Stimulated activated effector memory CD8-positive, alpha-beta T cell treated with anti-CD3 and anti-CD28 coated beads, Interleukin-12 subunit alpha, Interleukin-12 subunit beta, amount 100 ng/mL, for 72 hours (primary cell): Measurements from ENCODE around the gene ST6GALNAC3.

Experiments used
- ATAC-seq: fragments of 150-1000 bp; cut with Tn5 transposase; 2 replicates; pipeline ENCODE4 v1.10.0; 2021
- DNase-seq, 2 donors: peaks; one replicate each; pipeline ENCODE4 v3.0.0; 2021 to 2022; ENCODE audit warnings: low spot score in 2 of 2
- H3K27ac Mint-ChIP-seq: one replicate; pipeline ENCODE4 v1.8.0; 2022; ENCODE audit warnings: mild to moderate bottlenecking, mixed read lengths
- H3K36me3 Mint-ChIP-seq: one replicate; pipeline ENCODE4 v1.8.0; 2022; ENCODE audit warnings: mild to moderate bottlenecking, mixed read lengths
- H3K4me1 Mint-ChIP-seq: one replicate; pipeline ENCODE4 v1.8.0; 2022; ENCODE audit warnings: mixed read lengths
- H3K4me3 Mint-ChIP-seq: one replicate; pipeline ENCODE4 v1.8.0; 2022; ENCODE audit warnings: mild to moderate bottlenecking, mixed read lengths
- H3K9me3 Mint-ChIP-seq: one replicate; pipeline ENCODE4 v1.8.0; 2022; ENCODE audit warnings: mixed read lengths

The ST6GALNAC3 gene

GRCh38 chr1:76418531-76418930 is 344.0 kb downstream of the ST6GALNAC3 start:
- no peak overlapping the region for H3K27ac Mint-ChIP-seq
- H3K36me3 Mint-ChIP-seq = no peaks in the 10 kb centered on the region
- ATAC-seq = no peak
- no peaks in the 10 kb centered on the region for H3K4me1 Mint-ChIP-seq
- no peak overlapping the region for H3K4me3 Mint-ChIP-seq
- DNase-seq = no peak
- H3K9me3 Mint-ChIP-seq = no peaks in the 10 kb centered on the region

GRCh38 chr1:76419603-76420002 is 345.1 kb downstream of the ST6GALNAC3 start:
- no peak for ATAC-seq
- Mint-ChIP-seq H3K4me3 (no peak overlapping the region), H3K36me3 (no peaks in the 10 kb centered on the region), H3K9me3 (no peaks in the 10 kb centered on the region), H3K27ac (no peak overlapping the region), H3K4me1 (no peaks in the 10 kb centered on the region)
- no peak for DNase-seq

DNA sequence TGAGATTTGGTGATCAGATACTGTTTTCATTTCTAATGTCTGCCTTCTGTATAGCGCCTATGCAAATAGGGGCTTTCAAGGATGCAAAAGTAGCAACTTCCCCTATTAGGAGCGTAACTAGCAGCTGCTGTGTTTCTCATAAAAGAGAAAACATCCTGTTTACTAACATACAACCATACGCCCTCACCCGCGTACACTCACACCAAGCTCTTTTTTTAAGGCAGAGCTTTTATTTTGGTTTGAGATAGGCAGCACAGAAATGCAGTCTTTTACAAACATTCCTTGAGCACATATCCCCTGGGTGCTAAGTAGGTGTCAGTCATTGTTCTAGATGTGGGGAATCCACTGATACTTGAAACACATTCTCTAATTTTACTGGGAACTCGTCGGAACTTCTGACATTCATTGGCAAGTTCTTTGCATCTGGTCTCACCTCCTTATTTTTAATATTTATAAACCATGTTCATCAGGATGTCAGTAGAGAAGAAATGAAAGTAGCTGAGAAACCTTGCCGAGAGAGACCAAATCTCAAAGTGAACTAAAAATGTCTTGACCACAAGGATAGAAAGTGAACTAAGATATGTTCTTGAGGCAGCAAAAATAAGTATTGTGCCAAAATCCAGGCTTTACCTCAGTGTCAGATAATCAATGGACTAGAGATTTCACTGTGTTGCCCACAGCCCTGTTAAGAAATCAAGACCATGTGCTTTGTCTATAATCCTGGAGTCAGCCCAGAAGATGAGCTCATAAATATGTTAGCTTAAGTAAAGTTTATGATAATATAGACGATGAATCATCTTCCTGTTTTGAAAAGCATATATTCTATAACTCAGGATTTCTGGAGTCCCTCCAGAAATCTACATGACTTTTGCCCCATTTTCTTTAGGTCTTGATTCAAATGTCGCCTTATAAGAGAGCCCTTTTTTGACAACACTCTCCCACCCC is 350.9 kb downstream of the ST6GALNAC3 start:
- Mint-ChIP-seq H3K4me1 (no peaks in the 10 kb centered on the region), H3K9me3 (peaks cover 6% of the 10 kb centered on the region), H3K27ac (no peak overlapping the region), H3K4me3 (no peak overlapping the region), H3K36me3 (no peaks in the 10 kb centered on the region)
- no peak for DNase-seq
- no peak for ATAC-seq

DNA sequence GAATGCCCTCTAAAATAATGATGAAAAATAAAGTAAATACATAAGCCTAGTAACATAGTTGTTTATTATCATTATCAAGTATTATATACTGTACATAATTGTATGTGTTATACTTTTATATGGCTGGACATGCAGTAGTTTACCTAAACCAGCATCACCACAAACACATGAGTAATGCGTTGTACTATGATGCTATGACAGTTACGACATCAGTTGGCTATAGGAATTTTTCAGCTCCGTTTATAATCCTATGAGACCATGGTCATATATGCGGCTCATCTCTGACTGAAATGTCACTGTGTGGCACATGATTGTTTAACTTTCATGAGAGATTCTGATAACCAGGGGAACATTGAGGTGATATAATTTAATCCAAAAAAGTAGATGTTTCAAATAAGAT is 352.1 kb downstream of the ST6GALNAC3 start:
- H3K36me3 Mint-ChIP-seq = no peaks in the 10 kb centered on the region
- H3K9me3 Mint-ChIP-seq = peaks cover 9% of the 10 kb centered on the region
- H3K4me3 Mint-ChIP-seq = no peak overlapping the region
- H3K4me1 Mint-ChIP-seq = no peaks in the 10 kb centered on the region
- no peak for DNase-seq
- ATAC-seq = no peak
- no peak overlapping the region for H3K27ac Mint-ChIP-seq

GRCh38 chr1:76428028-76428427 is 353.5 kb downstream of the ST6GALNAC3 start:
- Mint-ChIP-seq H3K4me1 (no peaks in the 10 kb centered on the region), H3K36me3 (no peaks in the 10 kb centered on the region), H3K27ac (no peak overlapping the region), H3K9me3 (peaks cover 9% of the 10 kb centered on the region), H3K4me3 (no peak overlapping the region)
- DNase-seq (no peak), ATAC-seq (no peak)

- ATAC-seq (no peak), DNase-seq (no peak)
- Mint-ChIP-seq H3K4me1 (no peaks in the 10 kb centered on the region), H3K36me3 (no peaks in the 10 kb centered on the region), H3K9me3 (peaks cover 9% of the 10 kb centered on the region), H3K27ac (no peak overlapping the region), H3K4me3 (no peak overlapping the region)
These were observed 356.0 kb downstream of the ST6GALNAC3 start for GRCh38 chr1:76430531-76430930.

DNA sequence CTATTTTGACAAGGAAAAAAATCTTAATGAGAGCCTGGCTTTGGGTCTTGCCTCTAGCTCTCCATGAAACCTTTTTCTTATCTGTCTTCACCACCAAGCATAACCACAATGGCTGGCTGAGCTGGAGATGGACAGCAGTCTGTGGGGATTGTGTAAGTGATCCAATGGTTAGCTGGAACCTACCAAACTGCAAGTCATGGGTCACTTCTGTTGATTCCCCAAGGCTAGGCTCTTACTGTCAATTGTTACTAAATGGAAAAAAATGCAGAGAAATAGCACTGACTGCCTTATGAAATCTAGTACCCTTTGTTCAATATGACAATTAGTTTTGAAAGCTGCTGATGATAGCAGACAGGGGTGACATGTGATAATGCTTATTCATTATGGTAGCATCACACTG is 359.0 kb downstream of the ST6GALNAC3 start:
- no peak overlapping the region for H3K4me3 Mint-ChIP-seq
- no peaks in the 10 kb centered on the region for H3K4me1 Mint-ChIP-seq
- DNase-seq (no peak), ATAC-seq (no peak)
- no peak overlapping the region for H3K27ac Mint-ChIP-seq
- H3K36me3 Mint-ChIP-seq = no peaks in the 10 kb centered on the region
- peaks cover 4% of the 10 kb centered on the region for H3K9me3 Mint-ChIP-seq

GRCh38 chr1:76443217-76443616 is 368.7 kb downstream of the ST6GALNAC3 start:
- Mint-ChIP-seq H3K36me3 (no peaks in the 10 kb centered on the region), H3K4me1 (no peaks in the 10 kb centered on the region), H3K27ac (no peak overlapping the region), H3K4me3 (no peak overlapping the region), H3K9me3 (peaks cover 3% of the 10 kb centered on the region)
- no peak for ATAC-seq
- DNase-seq = no peak

DNA sequence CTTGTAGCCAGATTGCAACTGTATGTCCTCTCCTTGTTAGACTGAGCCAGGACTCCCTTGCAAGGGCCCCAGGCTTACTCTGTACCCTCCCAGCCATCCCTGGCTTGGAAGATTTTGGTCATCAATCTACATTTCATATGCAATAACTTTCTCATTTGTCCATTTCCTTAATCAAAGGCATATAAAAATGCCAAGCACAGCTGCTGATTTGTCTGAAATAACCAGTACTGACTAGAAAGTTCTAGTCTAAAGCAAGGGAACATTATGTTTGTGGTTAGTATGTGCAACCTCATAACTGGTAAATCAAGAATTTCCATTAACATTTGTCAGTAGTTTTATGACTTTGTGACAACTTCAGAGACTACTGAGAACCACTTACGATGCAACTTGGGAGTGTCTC is 370.2 kb downstream of the ST6GALNAC3 start:
- Mint-ChIP-seq H3K27ac (no peak overlapping the region), H3K9me3 (no peaks in the 10 kb centered on the region), H3K4me1 (no peaks in the 10 kb centered on the region), H3K4me3 (no peak overlapping the region), H3K36me3 (no peaks in the 10 kb centered on the region)
- ATAC-seq (no peak), DNase-seq (no peak)

- H3K27ac Mint-ChIP-seq = no peak overlapping the region
These were observed 375.7 kb downstream of the ST6GALNAC3 start for GRCh38 chr1:76450229-76450628.

GRCh38 chr1:76463278-76463677 is 388.7 kb downstream of the ST6GALNAC3 start:
- Mint-ChIP-seq H3K27ac (no peak overlapping the region), H3K9me3 (no peaks in the 10 kb centered on the region), H3K4me1 (no peaks in the 10 kb centered on the region), H3K36me3 (no peaks in the 10 kb centered on the region), H3K4me3 (no peak overlapping the region)
- DNase-seq = no peak
- peak; percentile 59 for ATAC-seq

More at GRCh38 chr1:76450229-76450628, 375.7 kb downstream of the ST6GALNAC3 start:
- Mint-ChIP-seq H3K9me3 (peaks cover 7% of the 10 kb centered on the region), H3K4me1 (no peaks in the 10 kb centered on the region), H3K36me3 (no peaks in the 10 kb centered on the region), H3K4me3 (no peak overlapping the region)
- DNase-seq (no peak), ATAC-seq (no peak)

GRCh38 chr1:76463849-76464248 is 389.3 kb downstream of the ST6GALNAC3 start:
- Mint-ChIP-seq H3K4me1 (no peaks in the 10 kb centered on the region), H3K27ac (no peak overlapping the region), H3K4me3 (no peak overlapping the region), H3K36me3 (no peaks in the 10 kb centered on the region), H3K9me3 (no peaks in the 10 kb centered on the region)
- peak; percentile 42 for ATAC-seq
- DNase-seq = peak in 1 of 2 donors; percentile 49

- Mint-ChIP-seq H3K4me1 (no peaks in the 10 kb centered on the region), H3K9me3 (no peaks in the 10 kb centered on the region), H3K36me3 (no peaks in the 10 kb centered on the region), H3K4me3 (no peak overlapping the region), H3K27ac (no peak overlapping the region)
- DNase-seq = no peak
- no peak for ATAC-seq
These were observed 390.5 kb downstream of the ST6GALNAC3 start for GRCh38 chr1:76465030-76465429.

DNA sequence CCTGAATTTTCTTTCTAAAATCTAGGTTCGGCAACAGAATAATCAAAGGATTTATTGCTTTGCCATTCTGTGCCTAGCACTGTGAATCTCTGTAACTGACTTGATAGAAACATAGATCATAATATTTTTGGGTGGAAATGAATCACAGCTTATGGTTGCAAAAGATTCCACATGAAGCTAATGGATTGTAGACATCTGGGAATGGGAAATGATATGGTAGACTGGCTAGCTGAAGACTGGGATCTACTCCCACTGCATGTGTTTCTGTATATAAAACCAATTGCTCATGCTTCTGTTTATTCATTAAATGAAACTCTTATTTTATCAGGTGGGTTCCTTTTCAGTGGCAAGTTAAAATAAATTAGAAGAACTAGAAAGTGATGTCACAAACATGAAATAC is 395.6 kb downstream of the ST6GALNAC3 start:
- Mint-ChIP-seq H3K4me3 (no peak overlapping the region), H3K9me3 (peaks cover 3% of the 10 kb centered on the region), H3K4me1 (no peaks in the 10 kb centered on the region), H3K36me3 (no peaks in the 10 kb centered on the region), H3K27ac (no peak overlapping the region)
- no peak for DNase-seq
- ATAC-seq = no peak

- DNase-seq (no peak), ATAC-seq (no peak)
- Mint-ChIP-seq H3K27ac (no peak overlapping the region), H3K4me1 (no peaks in the 10 kb centered on the region), H3K4me3 (no peak overlapping the region), H3K36me3 (no peaks in the 10 kb centered on the region), H3K9me3 (peaks cover 3% of the 10 kb centered on the region)
These were observed 397.0 kb downstream of the ST6GALNAC3 start for GRCh38 chr1:76471536-76471935.

DNA sequence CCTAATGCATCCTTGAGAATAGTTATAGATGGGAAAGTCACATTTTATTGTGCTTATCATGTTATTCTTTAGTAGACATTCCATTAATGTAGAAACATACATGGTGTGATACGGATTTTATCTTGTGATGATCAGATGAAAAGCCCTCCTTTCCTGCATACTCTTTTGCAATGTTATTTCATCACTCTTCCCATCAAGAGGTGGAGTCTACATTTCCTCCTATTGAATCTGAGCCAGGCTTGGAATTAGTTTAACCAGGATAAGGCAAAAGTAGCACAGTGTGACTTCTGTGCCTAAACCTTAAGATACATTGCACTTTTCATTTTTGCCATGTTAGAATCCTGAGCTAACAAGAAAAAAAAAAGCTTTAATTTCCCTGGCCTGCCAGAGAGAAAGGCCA is 399.0 kb downstream of the ST6GALNAC3 start:
- peaks cover 3% of the 10 kb centered on the region for H3K9me3 Mint-ChIP-seq
- H3K36me3 Mint-ChIP-seq = no peaks in the 10 kb centered on the region
- no peaks in the 10 kb centered on the region for H3K4me1 Mint-ChIP-seq

More for the DNA sequence above, 399.0 kb downstream of the ST6GALNAC3 start:
- no peak overlapping the region for H3K27ac Mint-ChIP-seq
- ATAC-seq (no peak), DNase-seq (no peak)
- no peak overlapping the region for H3K4me3 Mint-ChIP-seq
